Glomerular visceral epithelial cell (primary cell): Measurements from ENCODE around the gene ARL11.
"Not testable (repeated sequence)": the region's sequence is repeated elsewhere in the genome, so short reads cannot be mapped to it uniquely, and the experiment has no call there.

Source experiments
- DNase-seq: peaks from one replicate; pipeline ENCODE4 v3.0.0-alpha.2; 2016; ENCODE audit errors: extremely low spot score

ARL11 gene

GRCh38 chr13:49612042-49612441, 16.3 kb upstream of the ARL11 start:
- DNase-seq, result not testable (repeated sequence)

DNA sequence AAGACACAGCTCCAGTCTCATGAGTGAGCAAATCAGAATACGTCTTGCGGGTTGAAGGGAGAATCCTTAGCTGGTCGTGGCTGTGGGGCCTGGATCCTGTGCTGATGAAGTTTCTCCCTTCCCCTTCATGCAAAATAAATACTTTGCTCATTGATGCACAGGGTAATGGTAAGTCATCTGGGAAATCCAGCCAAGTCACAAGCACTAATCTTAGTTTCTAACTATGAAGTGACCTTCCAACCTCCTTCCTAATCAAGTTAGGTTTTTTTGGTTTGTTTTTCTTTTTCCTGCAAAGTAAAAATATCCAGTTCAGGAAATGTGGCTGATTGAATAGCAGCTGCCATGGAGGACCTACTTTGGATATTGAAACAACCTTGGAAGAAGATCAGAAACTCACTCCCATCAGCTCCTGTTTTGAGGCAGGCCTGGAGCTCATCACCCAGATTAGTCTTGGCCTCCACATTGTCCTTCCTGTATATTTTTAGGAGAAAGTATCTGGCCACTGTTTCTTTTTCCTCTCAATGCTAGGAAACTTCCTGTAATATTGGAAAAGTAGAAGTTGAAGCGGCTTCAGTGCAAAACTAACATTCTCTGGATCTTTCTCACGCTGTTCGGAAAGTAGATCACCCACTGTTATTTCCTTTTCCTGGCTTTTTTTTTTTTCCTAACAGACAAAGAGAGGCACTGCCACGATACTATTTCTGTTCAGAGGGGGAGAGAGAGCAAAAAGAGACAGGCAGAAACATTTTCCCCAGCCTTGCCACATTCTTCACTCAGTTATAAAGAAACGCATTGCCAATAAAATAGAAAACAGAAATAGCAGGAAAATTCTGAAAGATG, 12.3 kb upstream of the ARL11 start:
- no peak for DNase-seq

- DNase-seq, result no peak
These were observed 11.6 kb upstream of the ARL11 start for GRCh38 chr13:49616676-49617065.

- no peak for DNase-seq
These were observed 8.1 kb upstream of the ARL11 start for GRCh38 chr13:49620170-49620621.

- DNase-seq, result no peak
These were observed 5.9 kb upstream of the ARL11 start for GRCh38 chr13:49622174-49622946.

DNA sequence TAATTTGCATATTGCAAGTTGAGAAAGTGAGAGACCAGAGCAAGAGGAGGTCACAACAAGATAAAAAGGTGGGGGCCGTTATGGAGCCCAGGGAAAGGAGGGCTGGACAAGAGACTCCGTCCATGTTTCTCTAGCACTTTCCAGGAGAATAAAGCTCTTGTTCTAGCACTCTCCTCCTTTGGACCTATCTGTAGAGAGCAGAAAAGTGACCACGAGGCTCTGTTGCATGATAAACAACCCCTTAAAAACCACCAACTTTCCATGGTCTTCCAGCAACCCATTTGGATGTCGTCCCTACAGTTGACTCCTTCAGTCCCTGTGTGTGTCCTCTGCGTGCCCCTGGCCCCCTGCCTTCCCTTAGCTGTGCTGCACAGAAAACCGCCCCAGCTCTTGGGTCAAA, 4.1 kb upstream of the ARL11 start:
- no peak for DNase-seq

GRCh38 chr13:49625392-49626079, 2.8 kb upstream of the ARL11 start:
- DNase-seq, result no peak

GRCh38 chr13:49629196-49629938, 1.1 kb downstream of the ARL11 start:
- DNase-seq, result no peak

DNA sequence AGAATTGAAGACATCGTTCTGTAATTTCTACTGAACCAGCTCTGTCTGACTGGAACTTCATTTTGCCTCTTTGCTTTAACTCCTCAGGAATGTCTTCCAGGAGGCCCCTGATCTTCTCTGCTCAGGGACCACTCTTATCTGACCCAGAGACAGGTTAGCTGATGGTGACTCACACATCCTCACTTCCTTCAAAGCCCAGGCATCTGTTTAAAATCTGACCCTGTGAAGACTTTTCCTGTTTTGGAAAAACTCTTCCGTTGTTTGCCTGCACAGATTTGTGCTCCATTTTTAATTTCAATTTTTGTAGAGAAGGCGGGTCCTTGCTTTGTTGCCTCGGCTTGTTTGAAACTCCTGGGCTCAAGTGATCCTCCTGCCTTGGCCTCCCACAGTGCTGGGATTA, 1.6 kb downstream of the ARL11 start:
- no peak for DNase-seq

- no peak for DNase-seq
These were observed 2.3 kb downstream of the ARL11 start for GRCh38 chr13:49630580-49630979.

DNA sequence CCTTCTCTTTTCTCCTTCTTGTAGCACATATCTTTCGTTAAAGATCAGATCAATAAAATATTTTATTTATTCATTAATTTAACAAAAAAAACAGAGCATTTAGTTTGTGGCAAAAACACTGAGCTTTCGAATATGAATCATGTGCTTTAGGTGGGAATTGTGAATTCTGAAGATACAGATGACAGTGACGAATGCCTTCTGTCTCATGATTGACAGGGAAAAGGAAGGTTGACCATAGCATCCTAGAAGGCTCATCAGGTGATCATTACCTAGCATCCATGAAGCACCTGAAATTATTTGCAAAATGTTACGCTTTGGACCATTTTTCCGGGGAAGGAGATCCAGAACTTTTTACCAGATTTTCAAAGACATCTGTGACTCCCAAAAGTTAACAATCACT, 3.8 kb downstream of the ARL11 start:
- DNase-seq, result no peak

GRCh38 chr13:49633710-49634109, 5.4 kb downstream of the ARL11 start:
- DNase-seq, result no peak

DNA sequence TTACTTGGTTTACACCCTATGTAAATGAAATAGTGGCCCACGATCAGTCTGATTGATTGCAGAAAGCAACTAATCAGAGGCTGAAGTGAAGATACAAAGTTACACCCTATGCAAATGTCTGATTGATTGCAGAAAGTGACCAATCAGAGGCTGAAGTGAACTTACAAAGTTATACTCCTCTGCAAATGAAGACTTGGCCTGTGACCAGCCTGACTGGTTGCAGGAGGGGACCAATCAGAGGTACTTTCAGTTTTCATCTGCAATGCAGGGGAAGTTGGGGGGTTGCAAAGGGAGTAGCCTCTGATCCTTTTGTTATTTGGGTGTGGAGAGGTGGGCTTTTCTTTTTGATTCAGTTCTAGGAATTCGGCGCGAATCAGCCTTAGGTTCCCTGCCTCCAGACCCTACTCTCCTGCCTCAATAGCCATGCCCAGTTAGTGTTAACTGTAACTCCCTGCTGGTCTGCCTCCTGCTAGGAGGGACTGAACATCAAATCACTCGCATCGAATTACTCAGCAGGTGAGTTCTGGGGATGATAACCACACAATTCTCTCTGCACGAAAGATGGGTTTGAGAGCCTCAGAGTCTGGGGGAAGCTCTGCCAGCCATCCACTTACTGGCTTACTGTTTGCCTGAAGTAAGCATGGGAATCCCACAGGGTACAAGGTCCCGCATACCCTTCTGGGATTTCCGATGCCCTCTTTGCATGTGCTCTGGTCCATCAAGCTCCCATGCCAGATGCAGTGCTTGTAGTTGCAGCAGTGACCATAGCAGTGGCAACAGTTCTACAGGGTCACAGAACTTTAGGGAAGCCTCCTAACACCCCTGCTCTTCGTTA, 7.5 kb downstream of the ARL11 start:
- DNase-seq, result no peak

DNA sequence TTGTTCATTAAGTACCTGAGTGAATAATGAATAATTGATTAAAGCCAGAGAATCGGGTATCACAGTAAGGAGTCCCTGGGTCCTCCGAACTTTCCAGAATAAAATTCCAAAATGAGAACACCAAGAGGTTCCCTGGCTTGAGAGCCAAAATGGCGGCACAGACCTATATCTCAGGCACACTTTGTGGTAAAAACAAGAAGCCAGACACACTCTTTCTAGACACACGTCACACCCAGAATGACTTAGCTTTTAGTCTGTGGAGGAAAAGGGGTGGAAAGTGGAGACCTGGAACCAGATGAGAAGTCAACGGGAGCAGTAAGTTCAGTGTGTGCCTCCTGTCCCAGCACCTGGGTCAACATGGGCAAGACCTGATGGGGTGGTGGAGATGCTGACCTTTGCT, 8.4 kb downstream of the ARL11 start:
- DNase-seq, result no peak

- no peak for DNase-seq
These were observed 9.9 kb downstream of the ARL11 start for GRCh38 chr13:49638030-49638743.

GRCh38 chr13:49638744-49639072, 10.4 kb downstream of the ARL11 start:
- DNase-seq, result no peak

GRCh38 chr13:49641801-49642291, 13.5 kb downstream of the ARL11 start:
- no peak for DNase-seq

GRCh38 chr13:49643035-49643646, 14.8 kb downstream of the ARL11 start:
- DNase-seq, result no peak

- no peak for DNase-seq
These were observed 17.1 kb downstream of the ARL11 start for GRCh38 chr13:49645451-49645850.

DNA sequence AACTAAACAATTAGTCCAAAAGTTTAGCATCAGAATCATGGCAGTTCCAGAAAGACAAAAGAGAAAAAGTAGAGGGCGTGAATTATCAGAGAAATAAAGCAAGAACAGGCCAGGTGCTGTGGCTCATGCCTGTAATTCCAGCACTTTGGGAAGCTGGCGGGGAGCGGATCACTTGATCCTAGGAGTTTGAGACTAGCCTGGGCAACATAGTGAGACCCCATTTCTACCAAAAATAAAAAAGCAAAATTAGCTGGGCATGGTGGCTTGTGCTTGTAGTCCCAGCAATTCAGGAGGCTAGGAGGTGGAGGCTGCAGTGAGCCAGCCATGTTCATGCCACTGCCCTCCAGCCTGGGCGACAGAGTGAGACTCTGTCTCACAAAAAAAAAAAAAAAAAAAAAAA, 18.4 kb downstream of the ARL11 start:
- DNase-seq, result no peak
